AG04450 (cell line): ENCODE data around the gene C1orf21. TPM values are rescaled to one million over a fixed set of nuclear protein-coding genes. Genes with fewer than 3 reads are reported as not detected.

ENCODE experiments used
- CTCF ChIA-PET: fragments of 300-600, 350-600 bp; formaldehyde crosslinking; extraction: SDS; loops from one replicate; lab custom pipeline; 2022; ENCODE audit warnings: antibody characterized with exemption, inconsistent platforms; lab: Charles Lee
- POLR2A ChIA-PET: fragments of 350-600 bp; formaldehyde crosslinking; extraction: SDS; loops from one replicate; lab custom pipeline; 2021; ENCODE audit warnings: antibody characterized with exemption, inconsistent platforms; lab: Yijun Ruan, JAX
- DNase-seq: peaks from one replicate; pipeline ENCODE4 v3.0.0-alpha.2; 2011; ENCODE audit warnings: low read depth, low spot score
- H3K27ac ChIP-seq: one replicate; pipeline ENCODE4 v1.5.1; 2012; ENCODE audit warnings: low read depth, low read length, control low read depth
- H3K27me3 ChIP-seq: one replicate; pipeline ENCODE4 v1.6.0; 2012; ENCODE audit warnings: low read length; ENCODE audit not compliant: control insufficient read depth, insufficient read depth
- H3K4me3 ChIP-seq: 2 replicates; pipeline ENCODE4 v1.5.1; 2011; ENCODE audit warnings: mild to moderate bottlenecking, low read depth, low read length, control low read depth
- H3K9me3 ChIP-seq: 2 replicates; pipeline ENCODE4 v1.5.1; 2012; ENCODE audit warnings: low read length; ENCODE audit not compliant: control insufficient read depth, insufficient read depth
- polyA plus RNA-seq: library from polyadenylated mRNA; depleted of rRNA; stranded (reverse); fragments of >200 nt; gene quantifications from 2 replicates; pipeline ENCODE4 v1.2.3, GENCODE V29; 2011
- TF ChIP-seq, protein P1 (sequence below): IDR thresholded peaks from 2 replicates; pipeline ENCODE4 v1.5.1; 2011; ENCODE audit warnings: low read depth, low read length, control low read depth, inconsistent platforms

C1orf21 gene
- polyA plus RNA-seq, 1 experiment = 29.5 TPM

- DNase-seq = no peak
- H3K27ac ChIP-seq = no peak overlapping the region
- TF ChIP-seq, protein P1, sequence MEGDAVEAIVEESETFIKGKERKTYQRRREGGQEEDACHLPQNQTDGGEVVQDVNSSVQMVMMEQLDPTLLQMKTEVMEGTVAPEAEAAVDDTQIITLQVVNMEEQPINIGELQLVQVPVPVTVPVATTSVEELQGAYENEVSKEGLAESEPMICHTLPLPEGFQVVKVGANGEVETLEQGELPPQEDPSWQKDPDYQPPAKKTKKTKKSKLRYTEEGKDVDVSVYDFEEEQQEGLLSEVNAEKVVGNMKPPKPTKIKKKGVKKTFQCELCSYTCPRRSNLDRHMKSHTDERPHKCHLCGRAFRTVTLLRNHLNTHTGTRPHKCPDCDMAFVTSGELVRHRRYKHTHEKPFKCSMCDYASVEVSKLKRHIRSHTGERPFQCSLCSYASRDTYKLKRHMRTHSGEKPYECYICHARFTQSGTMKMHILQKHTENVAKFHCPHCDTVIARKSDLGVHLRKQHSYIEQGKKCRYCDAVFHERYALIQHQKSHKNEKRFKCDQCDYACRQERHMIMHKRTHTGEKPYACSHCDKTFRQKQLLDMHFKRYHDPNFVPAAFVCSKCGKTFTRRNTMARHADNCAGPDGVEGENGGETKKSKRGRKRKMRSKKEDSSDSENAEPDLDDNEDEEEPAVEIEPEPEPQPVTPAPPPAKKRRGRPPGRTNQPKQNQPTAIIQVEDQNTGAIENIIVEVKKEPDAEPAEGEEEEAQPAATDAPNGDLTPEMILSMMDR = no peak
- ChIA-PET CTCF (interaction anchor here (1.0 kb wide), 1 partner anchor 89 kb away, joined by 3 read pairs; no protein-coding TSS in a partner anchor), POLR2A (no interaction called here)
- no peak overlapping the region for H3K4me3 ChIP-seq
- no peaks in the 10 kb centered on the region for H3K9me3 ChIP-seq
- no peaks in the 10 kb centered on the region for H3K27me3 ChIP-seq
Measured at GRCh38 chr1:184574588-184574987, 187.8 kb downstream of the C1orf21 start.

DNA sequence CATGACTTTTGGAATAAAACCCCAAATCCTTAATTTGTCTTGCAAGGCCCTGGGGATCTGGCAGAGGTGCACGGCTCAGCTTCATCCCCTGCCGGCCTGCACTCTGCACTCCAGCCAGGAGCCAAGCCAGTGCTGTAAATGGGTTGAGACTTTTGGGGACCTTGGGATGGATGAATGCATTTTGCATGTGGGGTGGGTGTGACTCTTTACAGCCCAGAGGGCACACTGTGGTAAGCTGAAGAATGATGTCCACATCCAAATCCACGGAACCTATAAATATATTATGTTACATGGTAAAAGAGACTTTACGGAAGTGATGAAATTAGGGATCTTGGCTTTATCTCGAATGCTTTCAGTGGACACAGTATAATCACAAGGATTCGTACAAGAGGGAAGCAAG, 190.0 kb downstream of the C1orf21 start:
- H3K4me3 ChIP-seq = no peak overlapping the region
- POLR2A ChIA-PET = no interaction called here
- no peaks in the 10 kb centered on the region for H3K9me3 ChIP-seq
- no peaks in the 10 kb centered on the region for H3K27me3 ChIP-seq
- TF ChIP-seq, protein P1 = no peak
- H3K27ac ChIP-seq = no peak overlapping the region
- CTCF ChIA-PET = no interaction called here
- DNase-seq = no peak

GRCh38 chr1:184577319-184577718, 190.5 kb downstream of the C1orf21 start:
- TF ChIP-seq, protein P1 = no peak
- Histone ChIP-seq H3K9me3 (no peaks in the 10 kb centered on the region), H3K27me3 (no peaks in the 10 kb centered on the region), H3K4me3 (no peak overlapping the region), H3K27ac (no peak overlapping the region)
- POLR2A ChIA-PET = no interaction called here
- DNase-seq = no peak
- CTCF ChIA-PET = no interaction called here

DNA sequence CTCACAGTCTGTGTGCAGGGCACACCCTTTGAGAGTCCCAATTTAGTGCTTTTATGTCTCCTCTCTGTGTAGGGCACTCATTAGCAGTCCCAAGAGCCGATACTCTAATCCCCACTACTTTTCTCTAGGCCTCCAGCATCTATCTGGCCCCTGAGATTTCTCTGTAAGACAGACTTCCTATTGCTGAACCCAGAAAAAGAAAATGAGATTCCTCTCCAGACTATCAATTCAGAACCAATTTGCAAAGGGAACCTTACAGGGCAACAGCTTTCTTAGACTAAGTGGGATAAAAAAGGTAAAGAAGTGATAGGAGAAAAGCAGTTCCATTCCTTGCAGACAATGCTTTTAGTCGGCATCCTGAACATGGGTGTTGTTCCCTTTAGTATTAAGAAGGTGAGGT, 195.6 kb downstream of the C1orf21 start:
- Histone ChIP-seq H3K9me3 (no peaks in the 10 kb centered on the region), H3K27ac (no peak overlapping the region), H3K4me3 (no peak overlapping the region), H3K27me3 (no peaks in the 10 kb centered on the region)
- ChIA-PET POLR2A (no interaction called here), CTCF (no interaction called here)
- DNase-seq = no peak
- TF ChIP-seq, protein P1 = no peak

DNA sequence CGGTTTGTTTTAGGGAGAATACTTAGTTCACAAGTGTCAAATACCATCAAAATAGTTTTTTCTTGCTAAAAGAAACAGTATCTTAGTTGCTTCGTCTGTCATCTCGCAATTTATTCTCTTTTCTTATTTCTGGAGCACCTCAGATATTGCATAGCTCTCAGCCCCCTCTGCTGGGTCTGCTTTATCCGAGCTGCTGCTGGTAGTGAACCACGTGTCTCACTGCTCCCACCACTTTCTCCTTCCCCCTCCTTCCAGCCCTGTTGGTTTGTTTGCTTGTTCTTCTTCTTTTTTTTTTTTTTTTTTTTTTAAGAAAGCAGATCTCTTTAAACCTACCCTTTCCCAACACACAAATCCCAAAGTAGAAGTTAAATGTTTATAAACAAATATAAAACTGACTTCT, 197.0 kb downstream of the C1orf21 start:
- ChIA-PET CTCF (no interaction called here), POLR2A (interaction anchor here (0.6 kb wide), 1 partner anchor 22 kb away, joined by 5 read pairs; no protein-coding TSS in a partner anchor)
- TF ChIP-seq, protein P1 = no peak
- Histone ChIP-seq H3K9me3 (no peaks in the 10 kb centered on the region), H3K27me3 (no peaks in the 10 kb centered on the region), H3K4me3 (no peak overlapping the region), H3K27ac (no peak overlapping the region)
- no peak for DNase-seq
